HG03196 (cell line): ENCODE results near the gene TERT.
"Not testable (repeated sequence)": the region's sequence is repeated elsewhere in the genome, so short reads cannot be mapped to it uniquely, and the experiment has no call there.

ENCODE experiments used
- ATAC-seq: cut with Tn5 transposase; IDR thresholded peaks from one replicate; pipeline ENCODE4 v1.9.1; 2021; ENCODE audit not compliant: unreplicated experiment

TERT gene

DNA sequence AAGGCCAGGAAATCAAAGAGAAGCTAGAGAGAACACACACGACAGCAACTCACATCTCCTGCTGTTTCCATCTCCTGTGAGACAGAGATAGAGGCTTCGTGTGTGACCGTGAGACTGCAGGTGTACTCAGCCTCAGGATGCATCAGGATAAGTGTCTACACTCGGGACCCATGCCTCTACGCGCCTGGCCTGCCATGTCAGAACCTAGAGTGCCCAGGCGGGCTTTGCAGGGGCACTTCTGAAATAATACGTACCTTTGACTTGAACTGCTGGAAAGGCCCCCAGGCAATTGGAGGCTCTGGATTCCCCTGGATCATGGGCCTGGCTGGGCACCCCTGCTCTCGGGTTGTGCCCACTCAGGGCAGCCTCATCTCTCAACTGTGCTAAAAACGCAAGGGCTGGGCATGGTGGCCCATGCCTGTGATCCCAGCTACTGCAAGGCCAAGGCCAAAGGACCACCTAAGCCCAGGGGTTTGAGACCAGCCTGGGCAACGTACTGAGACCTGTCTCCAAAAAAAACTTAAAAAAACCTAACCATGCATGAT lies 37.1 kb upstream of the TERT start:
- no peak for ATAC-seq

- no peak for ATAC-seq
These were observed 36.3 kb upstream of the TERT start for GRCh38 chr5:1330847-1331831.

DNA sequence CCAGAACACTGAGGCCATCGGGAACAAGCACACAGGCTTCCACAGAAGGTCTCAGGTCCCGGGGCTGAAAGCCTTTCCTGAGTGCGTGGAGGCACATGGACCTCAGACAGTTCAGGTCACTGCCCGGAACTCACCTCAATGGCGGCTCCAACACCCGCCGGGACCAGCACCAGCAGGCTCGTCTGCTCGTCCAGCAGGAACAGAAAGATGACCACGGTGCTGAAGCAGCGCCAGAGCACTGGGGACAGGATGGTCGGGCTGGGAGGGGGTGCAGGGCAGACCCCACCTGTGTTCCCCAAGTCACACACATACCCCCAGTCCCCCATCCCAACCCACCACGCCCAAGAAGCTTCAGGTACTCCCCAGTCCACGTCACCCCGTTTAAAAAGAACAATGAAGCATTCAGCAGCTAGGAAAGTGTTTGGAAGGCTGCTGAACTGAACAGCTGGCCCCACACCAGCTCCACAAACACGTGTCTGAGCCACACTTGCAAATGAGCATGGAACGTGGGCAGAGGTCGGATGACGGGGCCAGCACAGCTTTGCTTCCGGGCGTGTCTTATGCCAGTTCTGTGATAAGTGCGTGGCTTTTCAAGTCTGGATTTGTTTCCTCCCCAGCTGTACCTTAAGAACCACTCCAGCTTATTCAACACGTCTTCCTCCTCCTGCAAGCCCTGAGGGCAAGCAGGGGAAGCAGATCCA lies 35.4 kb upstream of the TERT start:
- ATAC-seq, result no peak

- no peak for ATAC-seq
These were observed 34.3 kb upstream of the TERT start for GRCh38 chr5:1329111-1329579.

- not testable (repeated sequence) for ATAC-seq
These were observed 33.6 kb upstream of the TERT start for GRCh38 chr5:1328237-1329110.

DNA sequence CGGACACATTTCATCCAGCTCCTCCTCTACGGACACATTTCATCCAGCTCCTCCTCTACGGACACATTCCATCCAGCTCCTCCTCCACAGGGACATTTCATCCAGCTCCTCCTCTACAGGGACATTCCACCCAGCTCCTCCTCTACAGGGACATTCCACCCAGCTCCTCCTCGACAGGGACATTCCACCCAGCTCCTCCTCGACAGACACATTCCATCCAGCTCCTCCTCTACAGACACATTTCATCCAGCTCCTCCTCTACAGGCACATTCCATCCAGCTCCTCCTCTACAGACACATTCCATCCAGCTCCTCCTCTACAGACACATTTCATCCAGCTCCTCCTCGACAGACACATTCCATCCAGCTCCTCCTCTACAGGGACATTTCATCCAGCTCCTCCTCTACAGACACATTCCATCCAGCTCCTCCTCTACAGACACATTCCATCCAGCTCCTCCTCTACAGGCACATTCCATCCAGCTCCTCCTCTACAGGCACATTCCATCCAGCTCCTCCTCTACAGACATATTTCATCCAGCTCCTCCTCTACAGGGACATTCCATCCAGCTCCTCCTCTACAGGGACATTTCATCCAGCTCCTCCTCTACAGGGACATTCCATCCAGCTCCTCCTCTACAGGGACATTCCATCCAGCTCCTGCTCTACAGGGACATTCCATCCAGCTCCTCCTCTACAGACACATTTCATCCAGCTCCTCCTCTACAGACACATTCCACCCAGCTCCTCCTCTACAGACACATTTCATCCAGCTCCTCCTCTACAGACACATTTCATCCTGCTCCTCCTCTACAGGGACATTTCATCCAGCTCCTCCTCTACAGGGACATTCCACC lies 32.3 kb upstream of the TERT start:
- not testable (repeated sequence) for ATAC-seq

DNA sequence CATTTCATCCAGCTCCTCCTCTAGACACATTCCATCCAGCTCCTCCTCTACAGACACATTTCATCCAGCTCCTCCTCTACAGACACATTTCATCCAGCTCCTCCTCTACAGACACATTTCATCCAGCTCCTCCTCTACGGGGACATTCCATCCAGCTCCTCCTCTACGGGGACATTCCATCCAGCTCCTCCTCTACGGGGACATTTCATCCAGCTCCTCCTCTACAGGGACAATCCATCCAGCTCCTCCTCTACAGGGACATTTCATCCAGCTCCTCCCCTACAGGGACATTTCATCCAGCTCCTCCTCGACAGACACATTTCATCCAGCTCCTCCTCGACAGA lies 31.6 kb upstream of the TERT start:
- ATAC-seq, result not testable (repeated sequence)

DNA sequence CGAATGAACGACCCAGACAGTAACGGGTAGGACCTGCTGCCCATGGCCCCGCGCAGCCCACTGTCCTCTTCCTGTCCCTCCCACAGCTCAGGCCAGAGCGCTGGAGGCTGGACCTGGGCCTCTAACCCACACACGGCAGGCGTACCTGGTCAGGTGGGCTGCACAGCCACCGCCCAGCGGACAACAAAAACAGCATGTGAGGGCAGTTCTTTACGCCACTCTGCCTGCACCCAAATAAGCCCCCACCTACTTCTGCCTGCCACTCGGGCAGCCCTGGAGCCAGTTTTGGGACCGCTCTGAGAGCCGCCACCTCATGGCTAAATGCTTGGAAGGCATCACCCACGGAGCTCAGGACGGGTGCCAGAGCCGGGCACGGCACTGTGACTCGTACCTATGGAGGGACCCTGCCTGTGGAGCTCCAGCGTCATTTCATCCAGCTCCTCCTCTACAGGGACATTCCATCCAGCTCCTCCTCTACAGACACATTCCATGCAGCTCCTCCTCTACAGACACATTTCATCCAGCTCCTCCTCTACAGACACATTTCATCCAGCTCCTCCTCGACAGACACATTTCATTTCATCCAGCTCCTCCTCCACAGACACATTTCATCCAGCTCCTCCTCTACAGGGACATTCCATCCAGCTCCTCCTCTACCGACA lies 31.1 kb upstream of the TERT start:
- ATAC-seq, result no peak

- no peak for ATAC-seq
These were observed 30.4 kb upstream of the TERT start for GRCh38 chr5:1325191-1325741.

GRCh38 chr5:1324719-1325190 lies 29.9 kb upstream of the TERT start:
- no peak for ATAC-seq

- ATAC-seq, result no peak
These were observed 29.4 kb upstream of the TERT start for GRCh38 chr5:1324301-1324700.

DNA sequence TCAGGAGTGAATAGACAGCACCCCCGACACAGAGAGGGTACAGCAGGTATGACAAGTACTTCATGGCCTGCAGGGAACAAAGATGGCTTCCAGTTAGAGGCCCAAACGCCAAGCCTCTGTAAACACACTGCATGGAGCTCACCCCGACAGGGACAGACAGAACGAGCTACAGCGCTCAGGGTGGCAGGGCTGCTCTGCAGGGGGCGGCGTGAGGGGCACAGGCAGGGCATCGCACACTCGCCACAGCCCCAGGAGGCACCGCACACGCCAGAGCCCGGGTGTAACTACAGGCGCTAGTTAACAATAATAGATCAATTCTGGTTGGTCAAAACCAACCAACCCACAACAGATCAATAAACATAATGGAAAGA lies 28.9 kb upstream of the TERT start:
- ATAC-seq, result no peak

- ATAC-seq, result no peak
These were observed 28.3 kb upstream of the TERT start for GRCh38 chr5:1322955-1323802.

DNA sequence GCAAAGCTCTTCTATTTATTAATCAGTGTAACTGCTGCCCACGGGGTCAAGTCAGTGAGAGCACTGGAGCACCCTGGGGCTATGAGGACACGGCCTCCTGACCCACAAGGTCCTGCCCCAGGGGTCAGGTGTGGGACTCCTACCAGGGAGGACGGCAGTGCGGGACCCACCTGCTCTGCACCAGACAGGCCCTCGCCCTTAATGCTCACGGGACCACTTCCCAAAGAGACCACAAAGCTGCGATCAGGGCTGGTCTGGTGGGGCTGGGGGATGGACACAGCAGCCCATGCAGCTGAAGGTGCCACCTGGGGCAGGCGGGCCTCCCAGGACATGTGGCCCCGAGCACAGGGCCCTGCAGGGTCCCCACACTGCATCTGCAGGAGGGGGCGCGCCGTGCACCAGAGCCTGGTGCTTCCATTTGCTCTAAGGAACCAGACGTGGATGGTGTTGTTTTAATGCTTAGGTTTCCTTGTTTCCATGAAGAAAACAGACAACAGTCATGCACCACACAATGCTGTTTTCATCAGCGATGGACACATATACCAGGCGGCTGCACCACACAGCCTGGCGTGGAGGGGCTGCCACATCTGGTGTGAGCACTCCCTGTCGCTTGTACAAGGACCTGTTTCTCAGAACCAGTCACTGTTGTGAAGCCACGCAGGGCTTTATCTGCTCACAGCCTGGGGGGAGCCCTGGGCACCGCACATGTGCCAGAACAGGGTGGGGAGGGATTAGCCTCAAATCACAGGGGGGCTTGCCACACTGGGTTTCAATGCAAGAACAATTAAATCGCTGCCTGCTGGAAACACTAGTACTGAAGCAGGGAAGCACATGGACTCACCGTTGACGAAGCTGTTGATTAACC lies 27.4 kb upstream of the TERT start:
- ATAC-seq, result no peak

DNA sequence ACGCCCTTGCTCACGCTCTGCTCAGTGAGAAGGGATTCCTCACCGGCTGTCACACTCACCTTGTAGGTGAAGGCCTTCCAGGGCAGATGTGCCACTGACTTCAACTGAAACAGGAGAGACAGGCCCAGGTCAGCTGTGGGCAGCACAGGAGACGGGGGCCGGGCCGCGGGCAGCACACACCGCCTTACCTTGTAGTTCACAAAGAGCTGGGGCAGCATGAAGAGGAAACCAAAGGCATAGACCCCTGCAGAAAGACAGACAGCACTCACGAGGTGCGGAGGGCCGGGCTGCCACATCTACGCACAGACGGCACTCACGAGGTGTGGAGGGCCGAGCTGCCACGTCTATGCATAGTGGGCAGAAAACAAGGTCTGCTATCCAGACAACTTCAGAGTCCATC lies 26.7 kb upstream of the TERT start:
- no peak for ATAC-seq

GRCh38 chr5:1320436-1321344 lies 25.8 kb upstream of the TERT start:
- ATAC-seq, result no peak
